Keratinocyte (primary cell): ENCODE data around the gene KLF16. TPM values are rescaled to one million over a fixed set of nuclear protein-coding genes. Genes with fewer than 3 reads are reported as not detected.

Experiments used
- DNase-seq: peaks from one replicate; pipeline ENCODE4 v3.0.0-alpha.2; 2011; ENCODE audit warnings: low read depth, missing footprints, low spot score
- FAIRE-seq: peaks from 2 replicates; lab custom pipeline; 2011; peaks lifted over from hg19 to GRCh38; lab: Jason Lieb, UNC
- H2AFZ ChIP-seq: 2 replicates; pipeline ENCODE4 v1.6.0; 2012; ENCODE audit warnings: low read length, control low read depth, inconsistent platforms; ENCODE audit not compliant: control insufficient read depth
- H3K27ac ChIP-seq: 2 replicates; pipeline ENCODE4 v1.5.1; 2011; ENCODE audit warnings: low read length; ENCODE audit not compliant: control insufficient read depth, insufficient read depth
- H3K27me3 ChIP-seq: 3 replicates; pipeline ENCODE4 v1.6.0; 2011; ENCODE audit warnings: low read length; ENCODE audit not compliant: control insufficient read depth, insufficient read depth; ENCODE audit errors: extremely low read depth
- H3K36me3 ChIP-seq, 2 experiments: 2 replicates in 1 of 2; 3 replicates in 1 of 2; pipeline ENCODE4 v1.5.1; 2011; ENCODE audit warnings: low read length in 2 of 2, mild to moderate bottlenecking in 1 of 2; ENCODE audit not compliant: control insufficient read depth in 2 of 2, insufficient read depth in 2 of 2; ENCODE audit errors: extremely low read depth in 1 of 2
- H3K4me1 ChIP-seq: 3 replicates; pipeline ENCODE4 v1.5.1; 2011; ENCODE audit warnings: low read length; ENCODE audit not compliant: control insufficient read depth, insufficient read depth; ENCODE audit errors: extremely low read depth
- H3K4me2 ChIP-seq: 3 replicates; pipeline ENCODE4 v1.6.0; 2011; ENCODE audit warnings: low read depth, low read length; ENCODE audit not compliant: control insufficient read depth, insufficient read depth; ENCODE audit errors: extremely low read depth
- H3K4me3 ChIP-seq, 3 experiments: fragments of 200-600 bp in 1 of 3; sonication (generic) in 1 of 3; 2 replicates in 2 of 3; 3 replicates in 1 of 3; pipeline ENCODE4 v1.5.1; 2011 to 2016; ENCODE audit warnings: low read length in 3 of 3, mild to moderate bottlenecking in 3 of 3, control low read depth in 2 of 3, inconsistent platforms in 1 of 3, low read depth in 1 of 3, mixed read lengths in 1 of 3, mixed run types in 1 of 3, moderate library complexity in 1 of 3; ENCODE audit not compliant: control insufficient read depth in 2 of 3, insufficient read depth in 2 of 3; ENCODE audit errors: extremely low read depth in 1 of 3
- H3K79me2 ChIP-seq: 2 replicates; pipeline ENCODE4 v1.6.0; 2012; ENCODE audit warnings: low read length; ENCODE audit not compliant: control insufficient read depth, insufficient read depth
- H3K9ac ChIP-seq: 3 replicates; pipeline ENCODE4 v1.6.0; 2011; ENCODE audit warnings: low read length; ENCODE audit not compliant: control insufficient read depth, insufficient read depth; ENCODE audit errors: extremely low read depth
- H3K9me1 ChIP-seq: 3 replicates; pipeline ENCODE4 v1.6.0; 2011; ENCODE audit warnings: low read length; ENCODE audit not compliant: control insufficient read depth, insufficient read depth; ENCODE audit errors: extremely low read depth
- H3K9me3 ChIP-seq: 2 replicates; pipeline ENCODE4 v1.5.1; 2012; ENCODE audit warnings: low read depth, low read length; ENCODE audit not compliant: control insufficient read depth
- H4K20me1 ChIP-seq: 3 replicates; pipeline ENCODE4 v1.6.0; 2011; ENCODE audit warnings: low read length; ENCODE audit not compliant: control insufficient read depth, insufficient read depth; ENCODE audit errors: extremely low read depth
- EZH2 ChIP-seq: IDR thresholded peaks from one replicate; pipeline ENCODE4 v1.6.1; 2012; ENCODE audit warnings: inconsistent platforms, mild to moderate bottlenecking, low read length, moderate library complexity
- dilution Hi-C: fragments of 300-500 bp; cut with MboI; formaldehyde crosslinking; loops from one replicate; pipeline ENCODE4 v1.7.0; 2020; ENCODE audit warnings: low sequenced_read_pairs; ENCODE audit not compliant: extremely low pct_ligation_motif_present
- polyA plus RNA-seq, 5 experiments: library from polyadenylated mRNA; depleted of rRNA in 3 of 5; stranded (reverse) in 3 of 5; stranded (forward) in 1 of 5; unstranded in 1 of 5; fragments of >200 nt; gene quantifications; 1 replicate in 1 of 5; 2 replicates in 3 of 5; 3 replicates in 1 of 5; pipeline versions ENCODE4 v1.2.1 to v1.2.3, GENCODE V29; 2011 to 2012; ENCODE audit warnings: missing spikeins in 2 of 5, low read depth in 1 of 5, low replicate concordance in 1 of 5
- TF ChIP-seq, protein P1 (sequence below), 3 experiments: IDR thresholded peaks in 1 of 3; conservative IDR thresholded peaks in 1 of 3; optimal IDR thresholded peaks in 1 of 3; 2 replicates in 2 of 3; 3 replicates in 1 of 3; pipeline versions ENCODE3 to v1.5.1; 2011; ENCODE audit warnings: low read length in 3 of 3, mild to moderate bottlenecking in 3 of 3, moderate library complexity in 2 of 3, control low read depth in 1 of 3, inconsistent platforms in 1 of 3; ENCODE audit not compliant: insufficient read depth in 2 of 3; ENCODE audit errors: extremely low read depth in 1 of 3

KLF16 gene
- polyA plus RNA-seq, 1 donor (not counting 4 experiments of a cell fraction or from before 2014, with no cell fraction given): 4.9 TPM

- dilution Hi-C loops: no loop called here
- Histone ChIP-seq H3K9me3 (no peaks in the 10 kb centered on the region), H3K27ac (no peak overlapping the region), H3K4me3 (no peak overlapping the region), H3K9me1 (no peaks in the 10 kb centered on the region), H3K9ac (no peak overlapping the region), H3K27me3 (no peaks in the 10 kb centered on the region), H3K4me1 (peaks cover 3% of the 10 kb centered on the region), H4K20me1 (no peaks in the 10 kb centered on the region), H3K36me3 (peaks cover 0 to 2% of the 10 kb centered on the region in 2 experiments), H3K4me2 (no peak overlapping the region), H3K79me2 (peaks cover 13% of the 10 kb centered on the region), H2AFZ (no peak overlapping the region)
- no peak for FAIRE-seq
- DNase-seq: no peak
- TF ChIP-seq, protein P1, sequence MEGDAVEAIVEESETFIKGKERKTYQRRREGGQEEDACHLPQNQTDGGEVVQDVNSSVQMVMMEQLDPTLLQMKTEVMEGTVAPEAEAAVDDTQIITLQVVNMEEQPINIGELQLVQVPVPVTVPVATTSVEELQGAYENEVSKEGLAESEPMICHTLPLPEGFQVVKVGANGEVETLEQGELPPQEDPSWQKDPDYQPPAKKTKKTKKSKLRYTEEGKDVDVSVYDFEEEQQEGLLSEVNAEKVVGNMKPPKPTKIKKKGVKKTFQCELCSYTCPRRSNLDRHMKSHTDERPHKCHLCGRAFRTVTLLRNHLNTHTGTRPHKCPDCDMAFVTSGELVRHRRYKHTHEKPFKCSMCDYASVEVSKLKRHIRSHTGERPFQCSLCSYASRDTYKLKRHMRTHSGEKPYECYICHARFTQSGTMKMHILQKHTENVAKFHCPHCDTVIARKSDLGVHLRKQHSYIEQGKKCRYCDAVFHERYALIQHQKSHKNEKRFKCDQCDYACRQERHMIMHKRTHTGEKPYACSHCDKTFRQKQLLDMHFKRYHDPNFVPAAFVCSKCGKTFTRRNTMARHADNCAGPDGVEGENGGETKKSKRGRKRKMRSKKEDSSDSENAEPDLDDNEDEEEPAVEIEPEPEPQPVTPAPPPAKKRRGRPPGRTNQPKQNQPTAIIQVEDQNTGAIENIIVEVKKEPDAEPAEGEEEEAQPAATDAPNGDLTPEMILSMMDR (optimal IDR thresholded peaks at IDR 0.05 in 1 of 3, IDR thresholded peaks at IDR 0.05 in 1 of 3, conservative IDR thresholded peaks at IDR 0.05 in 1 of 3; ENCODE audit: extremely low read depth in 1 of 3, insufficient read depth in 2 of 3, low read length in 3 of 3): no peak
- TF ChIP-seq EZH2: no peak
Measured at GRCh38 chr19:1867349-1867724, 4.0 kb upstream of the KLF16 start.

DNA sequence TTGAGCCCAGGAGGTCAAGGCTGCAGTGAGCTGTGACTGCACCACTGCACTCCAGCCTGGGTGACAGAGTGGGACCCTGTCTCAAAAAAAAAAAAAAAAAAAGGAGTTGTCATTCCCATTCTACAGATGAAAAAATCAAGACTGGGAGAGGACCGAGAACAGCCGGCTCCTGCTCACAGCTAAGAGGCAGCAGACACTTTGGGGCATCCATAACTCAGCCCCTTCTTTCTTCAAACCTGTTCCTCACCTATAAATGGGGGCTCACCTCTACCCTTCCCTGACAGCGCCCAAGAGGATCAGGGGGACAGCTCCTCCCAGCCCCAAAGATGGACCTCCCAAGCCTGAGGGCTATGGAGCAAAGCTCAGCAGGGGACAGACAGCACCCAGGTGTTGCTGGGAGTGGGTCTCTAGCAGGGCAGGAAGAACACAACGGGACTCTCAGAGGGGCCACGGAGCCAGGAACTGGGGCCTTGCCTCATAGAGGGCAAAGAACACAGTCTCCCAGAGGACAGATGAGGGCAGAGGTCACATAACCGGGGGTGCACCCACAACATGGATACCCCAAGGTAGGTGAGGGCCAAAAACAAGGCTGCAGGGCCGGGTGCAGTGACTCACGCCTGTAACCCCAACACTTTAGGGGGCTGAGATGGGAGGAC is 3.4 kb upstream of the KLF16 start:
- Histone ChIP-seq H2AFZ (no peak overlapping the region), H3K27me3 (no peaks in the 10 kb centered on the region), H3K79me2 (peaks cover 16% of the 10 kb centered on the region), H3K4me2 (no peak overlapping the region), H3K27ac (no peak overlapping the region), H3K36me3 (peaks cover 0 to 2% of the 10 kb centered on the region in 2 experiments), H4K20me1 (no peaks in the 10 kb centered on the region), H3K9me3 (no peaks in the 10 kb centered on the region), H3K9ac (no peak overlapping the region), H3K4me1 (peaks cover 4% of the 10 kb centered on the region), H3K9me1 (no peaks in the 10 kb centered on the region), H3K4me3 (no peak overlapping the region)
- dilution Hi-C loops: no loop called here
- FAIRE-seq (no peak), DNase-seq (no peak)
- TF ChIP-seq, protein P1 (optimal IDR thresholded peaks at IDR 0.05 in 1 of 3, IDR thresholded peaks at IDR 0.05 in 1 of 3, conservative IDR thresholded peaks at IDR 0.05 in 1 of 3; ENCODE audit: extremely low read depth in 1 of 3, insufficient read depth in 2 of 3, low read length in 3 of 3): no peak
- TF ChIP-seq EZH2: no peak
